Measurements from ENCODE around the gene ZNF385B.
"Not testable (repeated sequence)": the region's sequence is repeated elsewhere in the genome, so short reads cannot be mapped to it uniquely, and the experiment has no call there.

ZNF385B gene

GRCh38 chr2:179802051-179802882 lies 59.1 kb downstream of the ZNF385B start:
- DNase-seq (ENCODE audit: low read depth): no peak

DNA sequence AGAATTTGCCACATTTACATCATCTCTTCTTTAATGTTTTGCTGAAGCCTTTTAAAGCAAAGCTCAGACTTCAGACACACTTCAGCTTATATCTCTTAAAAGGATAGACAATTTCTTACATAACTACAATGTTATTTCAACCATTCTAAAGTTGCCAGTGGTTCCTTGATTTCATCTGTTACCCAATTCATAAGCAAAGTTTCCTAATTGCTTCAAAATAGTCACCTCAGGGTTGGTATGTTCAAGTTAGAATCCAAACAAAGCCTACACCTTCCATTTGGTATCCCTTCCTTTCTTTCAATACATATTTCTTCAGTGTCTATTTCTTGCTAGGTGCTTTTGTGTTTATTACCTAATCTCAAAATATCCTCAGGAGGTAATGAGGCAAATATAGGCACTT lies 60.6 kb downstream of the ZNF385B start:
- DNase-seq (ENCODE audit: low read depth): no peak

GRCh38 chr2:179796213-179797007 lies 65.0 kb downstream of the ZNF385B start:
- no peak for DNase-seq (ENCODE audit: low read depth)

- DNase-seq (ENCODE audit: low read depth): no peak
Observed at GRCh38 chr2:179793902-179794301, 67.5 kb downstream of the ZNF385B start.

DNA sequence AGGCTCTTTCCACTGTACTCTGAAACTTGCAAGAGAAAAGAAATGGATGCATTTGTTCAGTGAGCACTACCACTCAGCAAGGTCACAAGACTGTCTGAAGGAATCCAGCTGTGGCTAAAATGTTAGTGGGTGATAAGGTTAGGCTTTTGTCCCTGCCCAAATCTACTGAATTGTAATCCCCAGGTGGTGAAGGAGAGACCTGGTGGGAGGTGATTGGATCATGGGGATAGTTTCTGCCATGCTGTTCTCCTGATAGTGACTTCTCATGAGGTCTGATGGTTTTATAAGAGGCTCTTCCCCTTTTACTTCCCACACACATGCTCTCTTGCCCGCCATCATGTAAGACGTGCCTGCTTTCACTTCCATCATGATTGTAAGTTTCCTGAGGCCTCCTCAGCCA lies 68.2 kb downstream of the ZNF385B start:
- DNase-seq (ENCODE audit: low read depth): no peak

DNA sequence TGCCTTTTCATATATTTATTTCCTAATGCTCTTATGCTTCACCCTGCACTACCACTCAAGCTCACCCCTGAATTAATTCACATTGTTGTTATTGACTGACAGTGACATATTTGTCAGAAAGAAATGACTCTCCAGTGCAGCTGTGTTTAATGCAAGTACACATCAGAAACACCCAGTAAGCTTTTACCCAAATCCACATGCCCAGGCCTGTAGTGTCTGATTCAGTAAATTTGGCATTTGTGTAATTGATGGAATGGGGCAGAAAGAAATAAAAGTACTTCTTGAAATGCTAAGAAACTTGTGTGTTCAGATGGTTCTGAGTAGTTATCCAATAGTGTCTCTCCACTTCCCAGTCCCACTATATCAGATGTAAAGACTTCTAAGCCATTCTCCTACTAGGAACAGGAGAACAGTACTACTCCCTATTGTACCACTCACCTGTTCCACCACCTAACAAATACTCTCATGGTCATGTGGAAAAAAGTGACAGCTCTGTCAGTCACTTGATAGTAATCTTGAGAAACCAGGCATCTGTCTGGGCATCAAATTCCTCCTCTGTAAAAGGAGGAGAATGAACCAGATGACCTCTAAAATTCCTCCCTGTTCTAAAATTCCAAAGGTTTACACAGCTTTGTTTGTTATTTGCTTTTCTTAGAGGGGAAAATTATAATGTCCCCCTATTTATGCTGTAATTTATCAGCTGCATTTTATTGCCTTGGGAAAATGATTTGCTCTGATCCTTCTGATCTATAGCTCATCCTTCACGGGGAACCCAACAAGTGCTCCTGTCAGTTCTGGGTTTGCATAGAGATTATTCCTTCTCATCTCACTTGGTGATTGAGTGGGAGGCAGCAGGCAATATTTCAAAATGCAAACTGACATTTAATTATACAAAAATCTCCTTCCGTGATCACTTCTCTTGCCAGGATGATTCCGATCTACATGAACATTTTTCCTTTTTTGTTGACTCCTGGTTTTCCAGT lies 70.9 kb downstream of the ZNF385B start:
- no peak for DNase-seq (ENCODE audit: low read depth)

DNA sequence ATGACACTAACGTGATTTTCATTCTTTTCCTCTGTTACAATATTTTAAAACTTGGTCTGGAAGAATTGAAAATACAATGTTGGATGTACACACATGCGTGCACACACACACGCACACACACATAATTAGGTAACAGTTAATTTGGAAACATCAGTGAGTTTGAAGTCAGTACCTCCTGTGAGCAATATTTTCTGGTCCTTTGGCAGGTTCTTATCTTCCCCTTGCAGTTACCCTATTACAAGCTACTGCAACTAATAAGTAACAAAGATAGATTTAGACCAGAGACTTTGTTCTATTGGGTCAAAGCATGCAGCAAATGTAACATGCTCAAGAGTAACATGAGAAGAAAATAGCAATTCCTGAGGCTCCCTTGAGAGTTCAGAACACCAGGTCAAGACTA lies 73.3 kb downstream of the ZNF385B start:
- DNase-seq (ENCODE audit: low read depth): no peak

GRCh38 chr2:179787601-179788000 lies 73.8 kb downstream of the ZNF385B start:
- DNase-seq (ENCODE audit: low read depth): no peak

- DNase-seq (ENCODE audit: low read depth): no peak
Observed at GRCh38 chr2:179785902-179786301, 75.5 kb downstream of the ZNF385B start.

GRCh38 chr2:179782346-179782745 lies 79.1 kb downstream of the ZNF385B start:
- DNase-seq (ENCODE audit: low read depth): not testable (repeated sequence)

DNA sequence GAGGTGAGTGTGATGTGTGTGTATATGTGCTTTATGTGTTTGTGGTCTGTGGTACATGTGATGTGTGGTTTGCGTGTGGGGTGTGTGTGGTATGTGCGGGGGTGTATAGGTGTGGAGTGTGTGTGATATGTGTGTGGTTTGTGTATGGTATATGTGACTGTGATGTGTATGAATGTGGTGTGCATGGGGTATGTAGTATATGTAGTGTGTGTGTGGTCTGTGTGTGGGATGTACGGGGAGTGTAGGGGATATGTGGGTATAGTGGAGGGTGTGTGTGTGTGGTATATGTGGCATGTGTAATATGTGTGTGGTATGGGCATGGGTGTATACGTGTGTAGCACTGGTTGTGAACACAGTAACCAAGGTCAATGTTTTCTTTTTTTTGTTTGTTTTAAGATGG lies 87.4 kb downstream of the ZNF385B start:
- DNase-seq (ENCODE audit: low read depth): no peak

DNA sequence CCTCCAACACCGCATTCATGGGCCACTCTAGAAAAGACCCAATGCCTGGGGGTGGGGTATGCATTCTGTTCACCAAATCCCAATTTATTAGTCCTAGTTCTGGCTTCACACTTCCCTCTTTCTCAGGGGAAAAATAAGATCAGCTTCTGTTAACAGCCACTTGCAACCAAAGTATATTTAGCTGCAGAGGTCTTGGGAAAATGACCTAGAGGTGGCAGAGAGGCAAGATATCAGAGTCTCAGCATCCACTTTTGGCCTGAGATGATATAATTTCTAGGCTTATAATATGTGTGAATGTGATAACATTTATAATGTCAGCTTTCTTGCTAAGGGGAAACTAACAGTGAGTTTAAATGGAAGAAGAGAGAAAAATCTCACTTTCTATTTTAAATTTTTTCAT lies 89.1 kb downstream of the ZNF385B start:
- no peak for DNase-seq (ENCODE audit: low read depth)

DNA sequence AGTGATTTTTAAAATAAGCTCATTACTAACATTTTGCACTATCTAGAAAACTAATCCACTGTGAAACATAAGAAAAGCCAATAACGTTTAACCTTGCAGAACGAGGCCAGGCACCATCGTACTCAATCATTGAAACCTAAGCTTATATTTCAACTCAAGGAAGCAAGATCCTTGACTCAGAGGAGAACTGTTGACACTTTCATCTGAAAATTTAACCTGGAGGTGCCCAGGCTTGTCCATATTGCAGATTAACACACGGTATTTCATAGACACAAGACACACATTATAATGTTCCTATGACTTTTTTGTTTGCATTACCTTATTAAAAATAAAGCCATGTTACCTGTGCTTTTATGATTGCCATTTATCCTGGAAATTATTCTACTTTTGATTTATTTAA lies 89.6 kb downstream of the ZNF385B start:
- DNase-seq (ENCODE audit: low read depth): no peak

- DNase-seq (ENCODE audit: low read depth): no peak
Observed at GRCh38 chr2:179770029-179770428, 91.4 kb downstream of the ZNF385B start.

DNA sequence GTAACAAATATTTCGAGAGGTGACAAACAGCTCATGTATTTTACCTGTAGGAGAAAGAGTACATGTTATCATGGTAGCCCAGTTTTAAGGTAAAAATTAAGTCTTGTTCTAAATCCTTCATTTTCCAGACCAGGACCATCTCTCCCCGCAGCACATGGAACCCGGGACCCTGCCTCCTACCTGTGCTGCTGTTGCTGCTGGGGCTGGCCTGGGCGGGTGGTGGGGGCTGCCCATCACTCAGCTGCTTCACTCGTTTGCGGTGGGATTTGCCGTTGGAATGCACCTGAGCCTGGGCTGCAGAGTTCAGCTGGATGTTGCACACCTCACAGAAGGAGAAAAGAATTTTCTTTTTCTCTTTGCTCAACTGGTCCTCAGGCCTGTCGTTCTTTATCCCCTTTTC lies 92.1 kb downstream of the ZNF385B start:
- DNase-seq (ENCODE audit: low read depth): no peak

DNA sequence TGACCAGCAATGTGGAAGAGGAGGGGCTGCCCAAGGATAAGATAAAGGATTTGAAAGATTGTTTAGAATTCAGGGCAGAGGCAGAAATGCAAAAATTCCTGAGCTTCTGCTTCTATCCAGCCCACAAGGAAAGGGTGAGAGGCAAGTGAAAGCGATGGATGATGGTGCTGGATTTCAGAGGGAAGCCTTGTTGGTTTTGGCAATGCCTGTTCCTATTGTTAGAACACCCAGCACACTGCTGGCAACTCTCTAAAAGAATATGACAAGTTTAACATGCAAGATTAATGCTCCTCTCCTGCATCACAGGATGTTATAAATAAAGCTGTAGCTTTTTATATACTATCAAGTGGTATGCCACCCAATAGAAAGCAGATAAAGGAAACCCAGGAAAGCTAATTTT lies 92.6 kb downstream of the ZNF385B start:
- no peak for DNase-seq (ENCODE audit: low read depth)

DNA sequence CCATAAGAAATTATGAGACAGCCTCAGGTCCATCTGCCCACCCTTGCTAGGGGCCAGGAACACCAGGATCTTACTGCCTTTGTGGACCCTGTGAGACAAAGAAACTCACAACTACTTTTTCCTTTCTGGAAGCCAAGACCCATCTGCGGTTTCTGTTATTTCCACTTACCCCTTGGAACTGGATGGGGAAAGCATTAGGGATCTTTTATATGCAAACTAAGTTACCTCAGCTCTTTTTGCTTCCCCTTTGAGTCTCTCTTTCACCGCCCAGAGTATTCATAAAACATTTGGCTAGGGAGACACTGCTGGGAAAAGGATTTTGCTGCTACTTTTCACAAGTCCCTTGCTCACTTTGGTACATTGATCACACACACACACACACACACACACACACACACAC lies 95.7 kb downstream of the ZNF385B start:
- no peak for DNase-seq (ENCODE audit: low read depth)

DNA sequence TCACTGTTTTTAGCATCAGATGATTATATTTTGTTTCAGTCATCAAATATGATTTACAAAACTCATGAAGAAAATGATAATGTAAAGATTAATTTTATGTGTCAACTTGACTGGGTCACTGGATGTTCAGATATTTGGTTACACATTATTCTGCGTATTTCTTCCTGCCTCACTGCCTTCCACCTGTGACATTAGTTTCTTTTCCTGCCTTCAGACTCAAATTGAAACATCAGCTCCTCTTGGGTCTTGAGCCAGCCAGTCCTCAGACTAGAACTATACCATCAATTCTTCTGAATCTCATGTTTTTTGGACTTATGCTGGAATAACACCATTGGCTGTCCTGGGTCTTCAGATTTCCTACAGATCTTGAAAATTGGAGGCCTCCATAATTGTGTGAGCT lies 96.7 kb downstream of the ZNF385B start:
- DNase-seq (ENCODE audit: low read depth): no peak

DNA sequence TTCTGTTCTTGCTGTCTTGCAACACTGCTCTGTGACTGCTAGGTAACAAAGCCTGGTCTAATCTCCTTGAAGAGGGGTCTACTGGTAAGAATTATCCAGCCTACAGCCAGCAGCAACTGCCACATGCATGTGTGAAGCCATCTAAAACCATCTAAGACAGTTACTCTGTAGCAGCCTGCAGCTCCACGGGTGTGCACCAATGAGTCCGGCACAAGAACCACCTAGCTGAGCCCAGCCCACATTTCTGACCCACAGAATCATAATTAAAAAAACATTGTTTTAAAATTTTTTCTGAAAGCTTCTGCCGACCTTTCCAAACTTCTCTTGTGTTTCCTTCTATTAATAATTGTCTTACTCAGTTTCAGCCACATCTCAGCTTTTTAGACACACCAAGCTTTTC lies 102.8 kb downstream of the ZNF385B start:
- no peak for DNase-seq (ENCODE audit: low read depth)

- DNase-seq (ENCODE audit: low read depth): no peak
Observed at GRCh38 chr2:179751163-179751809, 110.1 kb downstream of the ZNF385B start.

- DNase-seq (ENCODE audit: low read depth): no peak
Observed at GRCh38 chr2:179749210-179749609, 112.2 kb downstream of the ZNF385B start.

- DNase-seq (ENCODE audit: low read depth): no peak
Observed at GRCh38 chr2:179746981-179747380, 114.4 kb downstream of the ZNF385B start.
